GM12891 (cell line): Measurements from ENCODE around the gene BCL11A.

Experiments
- DNase-seq: peaks from one replicate; pipeline ENCODE4 v3.0.0; 2011; ENCODE audit warnings: low spot score; ENCODE audit not compliant: insufficient read length
- FAIRE-seq: peaks from 2 replicates; lab custom pipeline; 2011; peaks lifted over from hg19 to GRCh38; lab: Jason Lieb, UNC
- PAX5 ChIP-seq: IDR thresholded peaks from 2 replicates; pipeline ENCODE4 v1.6.1; 2011; ENCODE audit warnings: low read length, moderate library complexity, mild to moderate bottlenecking; ENCODE audit not compliant: insufficient read depth, severe bottlenecking
- POLR2A ChIP-seq: IDR thresholded peaks from 2 replicates; pipeline ENCODE4 v1.6.1; 2011; ENCODE audit warnings: low read depth, low read length, control low read depth
- POLR2AphosphoS5 ChIP-seq: IDR thresholded peaks from 2 replicates; pipeline ENCODE4 v1.6.1; 2011; ENCODE audit warnings: low read depth, low read length, control low read depth
- POU2F2 ChIP-seq: IDR thresholded peaks from 2 replicates; pipeline ENCODE4 v1.6.1; 2011; ENCODE audit warnings: low read depth, mild to moderate bottlenecking, control low read depth, low read length, moderate library complexity
- SPI1 ChIP-seq: IDR thresholded peaks from 2 replicates; pipeline ENCODE4 v1.6.1; 2011; ENCODE audit warnings: low read depth, low read length, control low read depth
- TAF1 ChIP-seq: IDR thresholded peaks from 2 replicates; pipeline ENCODE4 v1.6.1; 2011; ENCODE audit warnings: low read depth, low read length, control low read depth

Gene BCL11A

GRCh38 chr2:60460577-60461420 is 92.7 kb downstream of the BCL11A start:
- no peak for DNase-seq
- no peak for TF ChIP-seq TAF1
- TF ChIP-seq POLR2A, result no peak
- TF ChIP-seq SPI1, result no peak
- TF ChIP-seq PAX5, result no peak
- no peak for TF ChIP-seq POLR2AphosphoS5
- TF ChIP-seq POU2F2, result no peak
- no peak for FAIRE-seq

GRCh38 chr2:60459851-60460250 is 93.6 kb downstream of the BCL11A start:
- no peak for FAIRE-seq
- TF ChIP-seq SPI1 (no peak), POU2F2 (no peak), TAF1 (no peak), PAX5 (no peak), POLR2AphosphoS5 (no peak), POLR2A (no peak)
- no peak for DNase-seq

GRCh38 chr2:60456115-60456770 is 97.2 kb downstream of the BCL11A start:
- FAIRE-seq, result no peak
- DNase-seq, result no peak
- TF ChIP-seq POLR2AphosphoS5, result no peak
- no peak for TF ChIP-seq POU2F2
- no peak for TF ChIP-seq POLR2A
- TF ChIP-seq SPI1, result no peak
- TF ChIP-seq PAX5, result no peak
- no peak for TF ChIP-seq TAF1

- FAIRE-seq, result no peak
- no peak for TF ChIP-seq PAX5
- no peak for TF ChIP-seq POU2F2
- DNase-seq, result no peak
Measured at GRCh38 chr2:60453872-60454271, 99.6 kb downstream of the BCL11A start.

GRCh38 chr2:60453301-60453700 is 100.2 kb downstream of the BCL11A start:
- FAIRE-seq (no peak), DNase-seq (no peak)
- TF ChIP-seq POLR2A (no peak), POLR2AphosphoS5 (no peak), POU2F2 (no peak), TAF1 (no peak), SPI1 (no peak), PAX5 (no peak)

- DNase-seq (no peak), FAIRE-seq (peak; percentile 71)
- TF ChIP-seq POU2F2 (no peak), POLR2A (no peak), TAF1 (no peak), PAX5 (no peak), SPI1 (no peak), POLR2AphosphoS5 (no peak)
Measured at GRCh38 chr2:60450488-60450887, 103.0 kb downstream of the BCL11A start.

- TF ChIP-seq PAX5 (no peak), SPI1 (no peak), TAF1 (no peak), POU2F2 (no peak), POLR2A (no peak), POLR2AphosphoS5 (no peak)
- DNase-seq, result no peak
- FAIRE-seq, result peak; percentile 68
Measured at GRCh38 chr2:60447943-60448342, 105.5 kb downstream of the BCL11A start.

- DNase-seq (no peak), FAIRE-seq (peak; percentile 95)
- TF ChIP-seq POU2F2, result peak; percentile 84
- TF ChIP-seq POLR2AphosphoS5, result no peak
- peak; percentile 27; the same call in 1 of the 2 replicates for TF ChIP-seq TAF1
- no peak for TF ChIP-seq PAX5
- TF ChIP-seq POLR2A, result peak; percentile 59; the same call in 1 of the 2 replicates
- TF ChIP-seq SPI1, result no peak
Measured at GRCh38 chr2:60446413-60447267, 106.8 kb downstream of the BCL11A start.

- no peak for DNase-seq
- no peak for FAIRE-seq
- TF ChIP-seq POLR2A (no peak), SPI1 (no peak), TAF1 (no peak), POLR2AphosphoS5 (no peak), PAX5 (no peak), POU2F2 (no peak)
Measured at GRCh38 chr2:60445684-60446179, 107.7 kb downstream of the BCL11A start.
